GM04503 (cell line): Measurements from ENCODE around the gene KCNK5.

Experiments used
- DNase-seq: peaks from one replicate; pipeline ENCODE4 v3.0.0-alpha.2; 2012; ENCODE audit warnings: low read depth

KCNK5 gene

GRCh38 chr6:39171489-39172376 is 57.5 kb downstream of the KCNK5 start:
- no peak for DNase-seq

GRCh38 chr6:39170860-39171259 is 58.4 kb downstream of the KCNK5 start:
- no peak for DNase-seq

- no peak for DNase-seq
Measured at GRCh38 chr6:39170389-39170788, 58.9 kb downstream of the KCNK5 start.

- DNase-seq, result no peak
Measured at GRCh38 chr6:39169448-39170344, 59.6 kb downstream of the KCNK5 start.

GRCh38 chr6:39167866-39168625 is 61.2 kb downstream of the KCNK5 start:
- no peak for DNase-seq

GRCh38 chr6:39167321-39167720 is 62.0 kb downstream of the KCNK5 start:
- no peak for DNase-seq

- no peak for DNase-seq
Measured at GRCh38 chr6:39166912-39167290, 62.4 kb downstream of the KCNK5 start.

GRCh38 chr6:39166189-39166911 is 62.9 kb downstream of the KCNK5 start:
- DNase-seq, result peak; percentile 0

- no peak for DNase-seq
Measured at GRCh38 chr6:39157511-39157910, 71.8 kb downstream of the KCNK5 start.

- DNase-seq, result no peak
Measured at GRCh38 chr6:39156801-39157200, 72.5 kb downstream of the KCNK5 start.

GRCh38 chr6:39154705-39155104 is 74.6 kb downstream of the KCNK5 start:
- no peak for DNase-seq

GRCh38 chr6:39153766-39154397 is 75.4 kb downstream of the KCNK5 start:
- DNase-seq, result no peak

- no peak for DNase-seq
Measured at GRCh38 chr6:39152262-39152661, 77.0 kb downstream of the KCNK5 start.

GRCh38 chr6:39151211-39151610 is 78.1 kb downstream of the KCNK5 start:
- no peak for DNase-seq

- no peak for DNase-seq
Measured at GRCh38 chr6:39144481-39145173, 84.6 kb downstream of the KCNK5 start.

GRCh38 chr6:39143238-39143930 is 85.9 kb downstream of the KCNK5 start:
- no peak for DNase-seq

- DNase-seq, result no peak
Measured at GRCh38 chr6:39140556-39141167, 88.6 kb downstream of the KCNK5 start.
